ENCODE data around the gene RSAD2. TPM values are rescaled to one million over a fixed set of nuclear protein-coding genes. Genes with fewer than 3 reads are reported as not detected.

The RSAD2 gene, protein sequence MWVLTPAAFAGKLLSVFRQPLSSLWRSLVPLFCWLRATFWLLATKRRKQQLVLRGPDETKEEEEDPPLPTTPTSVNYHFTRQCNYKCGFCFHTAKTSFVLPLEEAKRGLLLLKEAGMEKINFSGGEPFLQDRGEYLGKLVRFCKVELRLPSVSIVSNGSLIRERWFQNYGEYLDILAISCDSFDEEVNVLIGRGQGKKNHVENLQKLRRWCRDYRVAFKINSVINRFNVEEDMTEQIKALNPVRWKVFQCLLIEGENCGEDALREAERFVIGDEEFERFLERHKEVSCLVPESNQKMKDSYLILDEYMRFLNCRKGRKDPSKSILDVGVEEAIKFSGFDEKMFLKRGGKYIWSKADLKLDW
- 3.4 TPM for total RNA-seq
- long read RNA-seq, partial matches to known transcripts, result 0 of 4 reads
- long read RNA-seq, other reads (novel, unspliced or antisense), result 0 of 4 reads

DNA sequence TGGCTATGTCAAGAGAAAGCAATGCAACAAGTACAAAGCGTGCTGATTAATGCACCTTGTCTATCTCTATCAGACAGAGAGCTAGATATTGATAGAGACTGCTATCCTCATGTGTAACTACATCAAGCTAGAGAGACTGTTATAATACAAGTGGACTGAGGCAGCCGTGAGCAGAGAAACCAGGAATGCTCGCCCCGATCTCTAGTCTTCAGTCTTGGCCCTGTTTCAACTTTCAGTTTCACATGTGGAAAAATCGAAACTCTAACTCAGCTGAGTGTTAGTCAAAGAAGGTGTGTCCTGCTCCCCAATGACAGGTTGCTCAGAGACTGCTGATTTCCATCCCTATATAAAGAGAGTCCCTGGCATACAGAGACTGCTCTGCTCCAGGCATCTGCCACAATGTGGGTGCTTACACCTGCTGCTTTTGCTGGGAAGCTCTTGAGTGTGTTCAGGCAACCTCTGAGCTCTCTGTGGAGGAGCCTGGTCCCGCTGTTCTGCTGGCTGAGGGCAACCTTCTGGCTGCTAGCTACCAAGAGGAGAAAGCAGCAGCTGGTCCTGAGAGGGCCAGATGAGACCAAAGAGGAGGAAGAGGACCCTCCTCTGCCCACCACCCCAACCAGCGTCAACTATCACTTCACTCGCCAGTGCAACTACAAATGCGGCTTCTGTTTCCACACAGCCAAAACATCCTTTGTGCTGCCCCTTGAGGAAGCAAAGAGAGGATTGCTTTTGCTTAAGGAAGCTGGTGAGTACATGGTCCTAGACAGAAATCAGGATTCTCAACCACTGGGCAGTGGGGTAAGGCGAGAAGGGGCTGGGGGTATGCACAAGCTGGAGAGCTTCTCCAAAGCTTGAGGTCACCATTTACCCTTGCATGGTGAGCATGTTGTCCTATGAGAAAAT lies at the start of gene RSAD2:
TSS of gene RSAD2 (plus strand) at position 376 of the 903 bp plus-strand sequence. CDS start at position 400, 24 bp downstream.
- no peak for DNase-seq
- ATAC-seq (ENCODE audit: poor library complexity), result peak; percentile 85
- intact Hi-C loops (cut with DNase I), result no loop called here

DNA sequence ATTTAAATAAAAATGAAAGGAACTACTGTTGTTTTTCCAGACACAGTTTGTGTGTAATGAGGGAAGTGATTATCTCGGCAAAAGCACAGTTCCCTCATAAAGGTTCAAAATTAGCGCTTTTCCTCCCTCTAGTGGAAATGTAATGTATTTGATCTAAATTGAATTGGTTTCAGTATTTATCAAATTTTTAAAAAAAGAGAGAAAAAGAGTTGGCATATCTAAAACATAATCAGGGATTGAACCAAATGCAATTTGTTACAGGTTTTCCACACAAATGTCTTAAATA lies 49.3 kb upstream of the RSAD2 start:
- ATAC-seq (ENCODE audit: poor library complexity), result no peak
- intact Hi-C loops (cut with DNase I), result no loop called here
- no peak for DNase-seq

DNA sequence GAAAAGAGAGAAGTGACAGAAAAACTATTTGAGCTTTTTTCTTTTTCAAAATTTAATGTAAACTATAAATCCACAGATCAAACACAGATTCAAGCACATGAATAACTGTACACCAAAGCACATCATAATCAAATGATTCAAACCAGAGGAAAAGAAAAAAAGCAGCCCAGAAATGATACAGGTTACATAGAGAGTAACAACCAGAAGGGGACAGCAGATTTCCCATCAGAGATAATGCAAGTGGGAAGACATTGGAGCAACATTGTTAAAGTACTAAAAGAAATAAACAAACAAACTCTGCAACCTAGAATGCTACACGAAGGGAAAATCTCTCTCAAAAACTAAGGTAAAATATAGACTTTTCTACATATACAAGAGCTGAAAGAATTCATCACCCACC lies 46.3 kb upstream of the RSAD2 start:
- DNase-seq (no peak), ATAC-seq (ENCODE audit: poor library complexity) (no peak)
- intact Hi-C loops (cut with DNase I), result no loop called here

DNA sequence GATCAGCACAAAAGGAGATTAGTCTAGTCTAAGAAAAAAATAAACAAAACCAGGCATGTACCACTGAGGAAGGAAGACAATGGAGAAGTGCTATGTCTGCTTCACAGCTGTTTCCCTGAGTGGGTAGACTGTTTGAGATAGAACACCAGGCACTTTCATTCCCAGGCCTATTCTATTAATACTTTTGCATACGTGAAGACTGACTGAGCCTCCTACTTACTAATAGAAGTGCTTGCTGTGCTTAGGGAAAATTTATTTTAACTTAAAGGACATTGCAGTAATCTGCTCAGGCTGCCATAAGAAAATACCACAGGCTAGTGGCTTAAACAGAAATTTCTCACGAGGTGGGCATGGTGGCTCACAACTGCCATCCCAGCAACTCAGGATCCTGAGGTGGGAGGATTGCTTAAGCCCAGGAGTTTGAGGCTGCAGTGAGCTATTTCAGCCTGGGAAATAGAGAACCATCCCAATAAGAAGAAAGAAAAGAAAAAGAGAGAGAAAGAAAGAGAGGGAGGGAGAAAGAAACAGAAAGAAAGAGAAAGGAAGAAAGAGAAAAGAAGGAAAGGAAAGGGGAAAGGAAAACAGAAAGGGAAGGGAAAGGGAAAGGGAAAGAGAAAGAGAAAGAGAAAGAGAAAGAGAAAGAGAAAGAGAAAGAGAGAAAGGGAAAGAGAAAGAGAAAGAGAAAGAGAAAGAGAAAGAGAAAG lies 44.8 kb upstream of the RSAD2 start:
- intact Hi-C loops (cut with DNase I), result no loop called here
- DNase-seq (no peak), ATAC-seq (ENCODE audit: poor library complexity) (no peak)

DNA sequence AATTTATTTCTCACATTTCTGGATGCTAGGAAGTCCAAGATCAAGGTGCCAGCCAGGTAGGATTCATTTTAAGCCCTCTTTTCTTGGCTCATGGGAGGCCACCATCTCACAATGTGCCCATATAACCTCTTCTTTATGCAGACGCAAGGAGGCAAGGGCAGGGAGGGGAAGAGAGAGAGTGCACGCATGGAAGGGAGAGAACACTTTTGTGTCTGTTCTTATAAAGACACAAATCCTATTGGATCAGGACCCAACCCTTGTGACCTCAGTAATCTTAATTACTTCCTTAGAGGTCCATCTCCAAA lies 44.3 kb upstream of the RSAD2 start:
- DNase-seq (no peak), ATAC-seq (ENCODE audit: poor library complexity) (no peak)
- intact Hi-C loops (cut with DNase I), result no loop called here

DNA sequence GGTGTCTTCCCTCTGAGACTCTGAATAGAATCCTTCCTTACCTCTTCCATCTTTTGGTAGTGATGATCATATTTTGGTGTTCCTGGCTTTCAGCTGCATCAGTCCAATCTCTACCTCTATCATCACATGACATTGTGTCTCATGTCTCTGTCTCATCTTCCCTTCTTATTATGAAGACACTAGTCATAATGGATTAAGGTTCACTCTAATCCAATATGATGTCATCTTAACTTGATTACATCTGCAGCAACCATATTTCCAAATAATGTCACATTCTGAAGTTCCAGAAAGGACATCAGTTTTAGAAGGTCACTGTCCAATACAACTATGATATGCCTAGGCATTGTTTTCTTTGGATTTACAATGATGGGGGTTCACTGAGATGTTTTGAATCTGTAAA lies 43.4 kb upstream of the RSAD2 start:
- intact Hi-C loops (cut with DNase I), result no loop called here
- DNase-seq, result no peak

DNA sequence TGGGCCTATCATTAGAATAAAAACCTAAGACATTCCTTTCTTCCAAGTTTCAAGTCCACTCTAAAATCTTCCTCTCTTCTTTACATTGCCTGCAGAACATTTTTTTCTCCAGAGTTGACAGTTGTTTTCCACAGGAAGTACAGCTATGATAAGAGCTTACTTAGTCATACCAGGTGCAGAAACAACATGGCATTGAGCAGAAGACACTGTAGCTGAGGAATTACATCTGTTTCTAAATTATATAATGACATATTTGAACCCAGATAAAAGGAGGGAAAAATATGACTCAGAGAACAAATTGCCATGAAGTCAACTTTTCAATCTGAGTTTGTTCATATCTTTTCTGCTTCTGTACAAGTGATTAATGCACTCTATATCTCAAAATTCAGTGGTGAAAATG lies 42.1 kb upstream of the RSAD2 start:
- no peak for ATAC-seq (ENCODE audit: poor library complexity)
- intact Hi-C loops (cut with DNase I), result no loop called here

More for the DNA sequence above, 43.4 kb upstream of the RSAD2 start:
- no peak for ATAC-seq (ENCODE audit: poor library complexity)

DNA sequence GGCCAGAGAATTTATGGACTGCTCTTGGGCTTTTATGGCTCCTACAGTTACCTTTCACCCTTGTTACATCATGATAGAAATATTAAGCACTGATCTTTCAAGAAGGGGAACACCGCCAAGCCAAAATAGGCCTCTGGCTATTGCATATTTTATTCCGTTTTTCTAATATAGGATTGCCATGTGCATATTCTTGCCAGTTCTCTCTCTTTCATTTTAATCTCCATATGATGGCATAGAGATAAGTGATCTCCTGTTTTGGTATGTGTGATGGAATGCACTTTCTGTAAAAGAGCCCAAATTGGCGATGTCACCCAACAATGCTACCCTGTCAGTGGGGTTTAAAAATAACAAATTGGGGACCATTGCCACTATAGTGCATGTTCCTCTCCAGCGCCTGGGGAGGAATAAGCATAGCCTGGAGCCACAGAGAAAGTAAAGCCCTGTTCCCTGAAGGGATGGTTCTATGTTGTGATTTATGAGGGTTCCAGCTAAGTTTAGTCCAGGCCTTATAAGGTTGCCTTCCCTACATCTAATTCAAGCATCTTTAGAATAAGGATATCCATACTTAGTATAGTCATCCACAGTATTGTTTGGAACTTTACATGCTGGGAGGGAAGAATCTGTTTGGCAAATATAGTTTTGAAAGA lies 38.8 kb upstream of the RSAD2 start:
- no peak for ATAC-seq (ENCODE audit: poor library complexity)
- intact Hi-C loops (cut with DNase I), result no loop called here
- no peak for DNase-seq

More for the DNA sequence above, 42.1 kb upstream of the RSAD2 start:
- DNase-seq, result no peak

DNA sequence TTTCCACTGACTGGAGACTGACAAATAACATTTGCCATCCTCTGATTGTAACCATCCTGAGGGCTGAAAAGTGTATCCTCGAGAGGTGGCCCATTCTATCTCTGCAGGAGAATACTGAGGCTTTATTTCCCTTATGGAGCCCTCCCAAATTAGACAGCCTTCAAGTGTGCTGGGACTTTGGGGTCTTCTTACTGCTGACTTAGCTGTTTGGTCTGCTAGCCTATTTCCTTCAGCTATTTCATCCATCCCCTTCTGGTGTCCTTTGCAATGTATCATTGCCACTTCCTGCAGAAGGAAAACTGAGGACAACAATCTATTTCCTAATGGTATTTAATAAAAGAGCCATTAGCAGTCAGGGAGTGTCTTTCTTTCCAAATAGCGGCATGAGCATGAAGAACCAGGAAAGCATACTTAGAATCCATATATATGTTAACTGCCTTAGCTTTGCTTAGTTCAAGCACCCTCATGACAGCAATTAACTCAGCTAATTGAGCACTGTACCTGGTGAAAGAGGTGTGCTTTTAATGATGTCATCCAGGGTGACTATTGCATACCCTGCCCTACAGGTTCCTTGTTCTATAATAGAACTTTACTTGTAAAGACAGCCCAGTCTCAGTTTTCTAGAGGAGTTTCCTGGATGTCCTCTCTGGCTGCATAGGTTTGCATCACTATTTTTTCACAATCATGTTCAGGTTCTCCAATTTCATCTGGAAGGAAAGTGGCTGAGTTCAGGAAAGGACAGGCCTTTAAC lies 35.9 kb upstream of the RSAD2 start:
- no peak for ATAC-seq (ENCODE audit: poor library complexity)
- no peak for DNase-seq
- intact Hi-C loops (cut with DNase I), result no loop called here

DNA sequence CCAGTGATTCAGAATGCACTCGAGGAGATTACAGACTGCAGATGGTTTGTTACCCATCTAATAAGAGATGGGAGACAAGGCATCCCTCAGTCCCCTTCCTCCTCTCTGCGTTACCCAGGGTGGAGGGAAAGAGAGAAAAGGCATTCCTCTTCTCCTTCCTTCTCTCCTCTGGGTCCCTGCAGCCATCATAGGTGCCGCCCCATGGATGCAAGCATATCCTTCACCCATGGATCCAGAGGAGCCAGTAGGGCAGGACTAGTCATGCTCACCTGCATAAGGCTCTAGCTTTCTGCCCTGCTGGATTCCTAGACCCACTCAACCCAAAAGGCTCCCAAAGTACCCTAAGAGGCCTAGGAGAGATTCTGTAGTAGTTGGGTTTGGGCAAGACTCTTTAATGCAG lies 32.3 kb upstream of the RSAD2 start:
- intact Hi-C loops (cut with DNase I), result no loop called here
- no peak for ATAC-seq (ENCODE audit: poor library complexity)
- no peak for DNase-seq

DNA sequence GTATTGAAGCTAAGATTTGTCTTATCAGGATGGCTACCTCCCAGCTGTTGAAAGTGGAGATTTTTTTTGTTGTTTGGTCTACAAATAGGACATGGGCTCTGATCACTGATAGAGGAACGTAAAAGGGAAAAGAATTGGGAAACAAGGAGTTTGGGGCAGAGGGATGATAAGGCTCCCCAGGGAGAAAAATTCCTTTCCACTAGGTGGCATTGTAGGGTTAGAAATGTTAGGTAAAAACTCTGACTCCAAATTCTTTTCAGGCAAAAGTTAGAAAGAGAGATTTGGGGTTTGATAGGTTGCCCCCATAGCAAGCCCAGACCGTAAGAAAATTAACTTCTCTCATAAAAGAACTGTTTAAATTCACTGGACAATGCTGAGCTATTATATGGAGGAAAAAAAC lies 31.7 kb upstream of the RSAD2 start:
- intact Hi-C loops (cut with DNase I), result no loop called here
- DNase-seq (no peak), ATAC-seq (ENCODE audit: poor library complexity) (no peak)

DNA sequence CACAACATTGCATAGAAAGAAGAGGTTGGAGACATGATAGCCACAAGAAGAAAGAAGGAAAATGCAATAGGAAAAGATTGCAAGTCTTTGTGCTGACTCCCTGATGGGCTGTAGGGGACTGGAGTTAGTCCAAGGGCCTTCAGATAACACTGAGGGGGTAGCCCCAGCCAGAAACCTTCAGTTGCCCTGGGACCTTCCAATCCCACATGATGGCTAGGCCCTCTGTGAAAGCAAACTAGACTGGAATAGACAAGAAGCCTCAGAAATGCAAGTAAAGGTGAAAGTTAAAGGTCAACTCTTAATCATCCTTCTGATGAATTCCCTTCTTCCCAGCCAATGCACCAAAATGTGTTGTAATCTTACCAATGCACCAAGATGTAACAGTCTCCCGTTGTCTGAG lies 31.0 kb upstream of the RSAD2 start:
- intact Hi-C loops (cut with DNase I), result no loop called here
- ATAC-seq (ENCODE audit: poor library complexity) (no peak), DNase-seq (no peak)

DNA sequence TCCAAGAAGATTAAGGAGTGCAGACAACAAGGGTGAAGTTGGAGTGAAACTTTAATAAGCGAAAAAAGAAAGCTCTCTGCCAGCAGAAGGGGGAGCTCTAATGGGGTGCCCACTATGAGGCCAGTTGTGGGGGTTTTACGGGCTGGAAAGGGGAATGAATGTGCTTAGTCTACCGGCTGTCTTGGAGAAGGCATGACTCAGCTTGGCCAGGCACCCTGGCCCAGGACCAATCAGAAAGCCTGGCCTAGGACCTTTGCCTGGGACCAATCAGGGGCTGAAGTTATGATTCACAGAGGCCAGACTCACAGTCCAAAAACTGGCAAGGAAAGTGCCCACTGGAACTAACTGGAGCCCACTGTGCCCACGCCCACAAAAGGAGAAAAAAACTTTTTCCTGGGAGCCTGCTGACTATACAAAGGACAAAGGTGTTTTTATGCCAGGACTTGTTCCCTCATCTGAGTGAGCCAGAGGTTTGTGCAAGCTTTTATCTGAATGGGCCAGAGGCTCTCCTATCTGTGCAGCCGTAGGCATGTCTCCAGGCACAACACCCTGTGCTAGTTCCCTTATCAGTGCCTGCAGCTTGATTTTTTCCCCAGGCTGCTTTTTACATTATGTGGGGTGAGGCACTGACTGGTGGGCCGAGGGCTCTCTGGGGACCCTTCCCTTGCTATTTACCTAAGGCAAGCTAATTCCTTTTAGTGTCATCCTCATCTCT lies 30.5 kb upstream of the RSAD2 start:
- no peak for DNase-seq
- ATAC-seq (ENCODE audit: poor library complexity), result no peak
- intact Hi-C loops (cut with DNase I), result no loop called here

DNA sequence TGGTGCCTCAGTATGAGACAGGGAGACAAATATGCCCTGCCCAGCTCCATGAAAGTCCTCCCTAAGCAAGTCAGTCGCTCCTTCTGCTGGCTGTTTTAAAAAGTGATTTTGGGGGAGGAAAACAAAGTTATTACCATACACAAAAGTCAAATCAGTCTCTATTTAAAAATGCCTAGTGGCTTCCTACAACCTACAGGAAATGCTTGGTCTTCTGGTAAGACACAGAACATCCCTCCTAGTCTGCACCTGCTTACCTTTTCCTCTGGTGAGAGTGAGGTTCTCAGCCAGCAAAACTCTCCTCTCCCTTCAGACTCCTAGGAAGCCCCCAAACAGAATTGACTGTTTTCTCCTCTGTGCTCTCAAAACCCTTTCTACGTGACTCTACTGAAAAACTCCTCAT lies 25.4 kb upstream of the RSAD2 start:
- DNase-seq, result no peak
- no peak for ATAC-seq (ENCODE audit: poor library complexity)
- intact Hi-C loops (cut with DNase I), result no loop called here

DNA sequence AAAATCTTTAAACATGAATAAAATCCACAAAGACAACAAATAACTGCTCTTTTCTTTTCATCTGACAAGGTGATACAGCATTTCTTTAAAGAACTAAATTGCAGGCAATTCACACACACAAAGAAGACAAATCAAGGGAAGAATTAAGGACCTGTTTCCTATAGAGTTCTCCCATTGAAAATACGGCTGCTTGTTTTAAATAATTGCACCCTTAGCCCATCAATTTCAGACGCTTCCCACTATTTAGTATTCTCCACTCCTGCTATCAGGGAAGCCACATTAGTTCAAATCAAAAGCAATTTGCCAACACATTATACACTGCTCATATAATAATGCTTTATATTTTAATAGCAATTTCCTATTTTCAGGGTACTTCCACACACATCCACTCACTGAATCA lies 23.2 kb upstream of the RSAD2 start:
- no peak for ATAC-seq (ENCODE audit: poor library complexity)
- DNase-seq, result no peak
- intact Hi-C loops (cut with DNase I), result no loop called here

DNA sequence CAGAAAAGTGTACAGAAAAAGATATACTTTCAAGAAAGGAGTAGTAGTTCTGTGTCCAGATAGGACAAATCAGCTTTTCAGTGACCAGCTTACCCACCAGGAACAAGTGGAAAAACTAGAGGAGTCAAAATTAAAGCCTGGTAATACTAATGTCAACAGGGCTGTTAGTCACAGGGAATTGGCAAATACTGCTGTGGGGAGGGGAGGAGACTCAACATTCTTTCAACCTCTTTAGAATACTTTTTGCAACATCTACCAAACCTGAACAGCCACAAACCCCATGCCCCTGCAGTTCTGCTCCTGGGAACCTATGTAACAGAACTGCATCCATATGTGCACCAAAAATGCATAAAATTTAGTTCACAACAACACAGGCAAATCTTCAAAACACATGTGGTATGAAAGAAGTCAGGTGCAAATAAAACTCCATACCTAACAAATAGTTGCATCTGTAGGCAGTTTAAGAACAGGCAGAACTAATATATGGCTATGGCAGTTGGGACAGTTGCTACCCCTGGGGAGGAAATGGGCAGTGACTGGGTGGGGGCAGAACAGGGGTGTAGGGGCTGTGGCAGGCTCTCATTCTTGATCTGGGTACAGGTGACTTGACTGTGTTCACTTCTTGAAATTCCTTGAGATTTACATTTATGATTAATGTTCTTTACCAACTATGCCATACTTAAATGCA lies 21.6 kb upstream of the RSAD2 start:
- no peak for DNase-seq
- intact Hi-C loops (cut with DNase I), result no loop called here
- ATAC-seq (ENCODE audit: poor library complexity), result no peak

DNA sequence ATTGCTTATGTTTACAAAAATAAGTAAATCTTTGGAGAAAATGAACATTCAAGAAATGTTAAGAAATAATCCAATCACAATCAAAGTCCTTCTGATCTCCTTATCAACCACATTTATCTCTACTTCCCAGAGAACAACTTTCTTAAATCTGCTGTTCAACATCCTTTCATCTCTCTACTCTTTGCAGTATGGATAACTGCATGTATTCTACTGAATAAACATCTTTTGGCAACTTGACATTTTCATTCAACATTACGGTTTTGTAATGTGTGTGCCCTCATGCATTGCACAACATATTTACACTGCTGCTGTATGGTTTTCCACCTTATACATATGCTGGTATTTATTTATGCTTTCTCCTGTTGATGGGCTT lies 21.0 kb upstream of the RSAD2 start:
- DNase-seq (no peak), ATAC-seq (ENCODE audit: poor library complexity) (no peak)
- intact Hi-C loops (cut with DNase I), result no loop called here
